Inflammatory macrophage (primary cell): ENCODE results near the gene NUF2.
"Not testable (repeated sequence)": the region's sequence is repeated elsewhere in the genome, so short reads cannot be mapped to it uniquely, and the experiment has no call there.

Source experiments
- DNase-seq, 2 donors: peaks; one replicate each; pipeline ENCODE4 v3.0.0-alpha.2; 2020 to 2022

The NUF2 gene

DNA sequence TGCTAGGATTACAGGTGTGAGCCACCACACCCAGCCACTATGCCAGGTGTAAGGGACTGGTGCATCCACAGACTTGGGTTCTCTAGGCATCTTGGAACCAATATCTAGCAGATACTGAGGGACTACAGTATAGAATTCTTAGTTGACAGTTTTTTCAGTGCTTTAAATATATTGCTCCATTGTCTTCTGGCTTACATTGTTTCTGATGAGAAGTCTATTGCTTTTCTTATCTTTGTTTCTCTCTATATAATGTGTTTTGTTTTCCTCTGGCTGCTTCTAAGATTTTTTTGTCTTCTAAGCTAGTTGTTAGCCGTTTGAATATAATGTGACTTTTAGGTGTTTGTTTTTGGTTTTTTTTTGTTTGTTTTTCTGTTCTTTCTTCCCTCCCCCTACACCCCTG lies 13.5 kb downstream of the NUF2 start:
- no peak for DNase-seq

GRCh38 chr1:163337631-163338030 lies 15.9 kb downstream of the NUF2 start:
- DNase-seq = no peak

GRCh38 chr1:163346326-163346870 lies 24.6 kb downstream of the NUF2 start:
- no peak for DNase-seq

DNA sequence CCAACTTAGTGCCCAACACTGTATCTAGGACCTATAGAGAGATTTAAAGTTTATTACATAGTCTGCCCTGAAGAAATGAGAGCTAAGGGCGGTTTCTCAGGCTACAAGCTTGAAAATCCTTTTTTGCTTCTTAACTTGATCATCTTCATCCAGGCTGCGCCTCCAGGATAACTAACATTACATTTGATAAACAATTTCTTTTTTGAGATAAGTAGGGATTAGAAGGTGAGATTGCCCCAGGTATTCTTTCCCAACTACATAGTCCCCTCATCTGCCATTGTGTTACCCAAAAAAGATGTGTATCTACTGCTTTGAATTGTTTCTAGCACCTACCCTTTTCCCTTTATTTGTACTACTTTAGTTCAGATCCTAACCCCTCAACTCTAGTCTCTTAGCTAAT lies 25.4 kb downstream of the NUF2 start:
- DNase-seq = no peak

DNA sequence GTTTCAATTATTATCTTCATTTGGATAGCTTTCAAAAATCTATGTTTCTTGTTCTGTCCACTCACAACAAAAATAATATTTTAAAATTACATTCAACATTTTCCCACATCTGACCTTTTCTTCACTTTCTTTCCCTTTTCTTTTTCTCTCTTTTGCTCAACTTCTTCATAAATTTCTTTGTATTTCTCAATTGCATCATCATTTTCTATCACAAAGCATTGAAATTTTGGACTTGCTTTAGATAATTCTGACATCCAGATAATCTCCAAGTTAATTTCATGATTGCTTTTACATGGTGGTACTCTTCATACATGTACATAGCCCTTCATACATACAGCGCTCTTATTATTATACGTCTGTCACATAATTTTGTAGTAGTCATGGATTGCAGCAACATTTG lies 30.2 kb downstream of the NUF2 start:
- DNase-seq = no peak

DNA sequence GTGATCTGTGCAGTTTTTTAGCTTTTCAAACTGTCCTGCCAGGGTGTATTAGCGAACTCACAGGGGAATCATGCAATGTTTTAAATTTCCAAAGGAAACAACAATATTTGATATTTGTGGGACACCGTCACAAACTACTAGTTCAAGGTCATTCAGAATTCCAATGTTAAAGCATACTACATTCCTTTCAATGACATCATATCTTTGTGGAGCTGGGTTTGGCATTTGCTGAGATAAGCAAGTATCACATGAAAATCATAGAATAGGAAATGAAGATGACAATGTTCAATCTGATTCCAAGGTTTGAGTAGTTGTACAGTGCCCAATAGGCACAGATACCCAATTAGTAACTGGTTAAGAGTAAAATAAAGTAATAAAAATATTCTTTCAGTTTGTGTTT lies 35.6 kb downstream of the NUF2 start:
- DNase-seq = no peak

GRCh38 chr1:163358172-163358571 lies 36.4 kb downstream of the NUF2 start:
- not testable (repeated sequence) for DNase-seq

DNA sequence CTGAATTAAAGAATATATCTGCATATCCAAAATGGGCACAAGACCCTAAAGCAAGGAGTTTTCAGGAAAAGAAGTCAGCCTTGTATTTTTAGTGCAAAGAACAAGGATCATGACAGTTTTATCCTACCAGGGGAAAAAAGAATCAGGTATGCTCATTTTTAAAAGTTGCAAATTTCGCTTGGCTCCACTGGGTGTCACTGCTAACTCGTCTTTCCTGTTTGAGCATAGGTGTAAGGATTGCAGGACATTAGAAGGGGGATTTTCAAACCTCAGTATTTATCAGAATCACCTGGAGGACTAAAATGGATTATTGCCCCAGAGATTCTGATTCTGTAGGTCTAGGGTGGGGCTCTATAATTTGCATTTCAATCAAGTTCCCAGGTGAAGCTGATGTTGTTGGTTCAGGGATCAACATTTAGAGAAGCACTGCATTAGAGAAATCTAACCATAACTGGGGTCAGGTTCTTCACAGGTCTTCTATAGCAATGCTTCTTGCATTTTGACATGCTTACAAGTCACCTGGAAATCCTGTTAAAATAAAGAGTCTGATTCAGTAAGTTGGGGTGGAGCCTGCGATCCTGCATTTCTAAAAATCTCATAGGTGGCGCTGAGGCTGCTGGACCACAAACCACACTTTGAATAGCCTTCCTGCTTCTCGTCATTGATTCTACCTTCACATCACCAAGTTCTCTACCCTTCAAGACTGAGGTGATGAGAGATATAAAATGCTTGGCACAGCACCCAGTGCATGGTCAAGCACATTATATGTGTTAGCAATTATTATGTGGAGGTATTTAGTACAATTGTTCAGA lies 39.6 kb downstream of the NUF2 start:
- no peak for DNase-seq

GRCh38 chr1:163365186-163365585 lies 43.4 kb downstream of the NUF2 start:
- DNase-seq = no peak

- no peak for DNase-seq
These were observed 44.8 kb downstream of the NUF2 start for GRCh38 chr1:163366555-163366954.

DNA sequence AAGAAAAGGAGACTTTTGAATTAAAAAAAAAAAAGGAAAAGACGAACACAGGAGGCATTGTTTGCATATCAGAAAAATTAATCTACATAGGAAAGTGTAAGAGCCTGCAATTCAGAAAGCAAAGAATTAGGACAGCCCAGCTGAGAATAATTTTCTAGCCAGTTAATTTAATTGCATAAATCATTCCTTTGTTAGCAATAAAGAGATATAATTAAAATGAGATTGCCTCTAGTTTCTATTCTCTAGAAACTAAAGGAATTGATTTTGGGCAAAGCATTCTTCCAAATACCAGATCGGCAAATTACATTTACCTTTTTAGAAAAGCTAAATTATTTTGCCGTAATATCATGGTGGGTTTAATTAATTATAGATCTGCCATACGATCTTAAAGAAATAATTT lies 46.0 kb downstream of the NUF2 start:
- no peak for DNase-seq

GRCh38 chr1:163372576-163372975 lies 50.8 kb downstream of the NUF2 start:
- no peak for DNase-seq

- DNase-seq = no peak
These were observed 56.8 kb downstream of the NUF2 start for GRCh38 chr1:163378554-163378953.

DNA sequence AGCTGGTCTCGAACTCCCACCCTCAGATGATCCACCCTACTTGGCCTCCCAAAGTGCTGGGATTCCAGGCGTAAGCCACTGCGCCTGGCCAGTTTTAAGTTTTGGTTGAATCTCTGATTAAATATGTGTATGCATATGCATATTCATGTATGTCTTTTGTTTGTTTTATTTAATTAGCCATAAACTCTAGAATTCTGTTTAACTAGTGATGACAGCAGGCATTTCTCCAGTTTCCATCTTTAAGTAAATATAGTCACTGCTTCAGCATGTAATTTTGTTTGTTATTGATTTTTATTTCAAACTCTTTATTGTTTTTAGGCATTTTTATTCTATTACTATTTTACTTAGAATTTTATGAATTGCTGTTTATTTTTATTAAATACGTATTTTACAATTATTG lies 58.0 kb downstream of the NUF2 start:
- DNase-seq = no peak

- no peak for DNase-seq
These were observed 59.9 kb downstream of the NUF2 start for GRCh38 chr1:163381487-163382184.

GRCh38 chr1:163382395-163382794 lies 60.6 kb downstream of the NUF2 start:
- DNase-seq = no peak

DNA sequence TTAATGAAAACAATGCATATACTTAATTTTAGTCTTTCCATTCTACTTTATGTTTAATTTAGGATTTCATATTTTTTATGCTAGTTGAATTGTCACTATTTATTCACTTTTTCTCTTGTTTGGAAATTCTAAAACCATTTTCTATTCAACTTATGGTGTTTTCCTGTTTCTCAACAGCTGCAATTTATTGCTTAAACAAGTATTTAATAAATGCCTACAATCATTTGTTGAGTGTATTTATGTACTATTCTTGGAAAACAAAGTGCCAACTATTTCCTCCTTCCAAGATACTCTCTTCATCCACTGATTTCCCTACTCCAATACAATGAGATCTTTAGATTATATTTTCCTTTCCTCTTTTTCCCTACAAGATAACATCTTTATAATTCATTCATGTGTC lies 65.4 kb downstream of the NUF2 start:
- no peak for DNase-seq

DNA sequence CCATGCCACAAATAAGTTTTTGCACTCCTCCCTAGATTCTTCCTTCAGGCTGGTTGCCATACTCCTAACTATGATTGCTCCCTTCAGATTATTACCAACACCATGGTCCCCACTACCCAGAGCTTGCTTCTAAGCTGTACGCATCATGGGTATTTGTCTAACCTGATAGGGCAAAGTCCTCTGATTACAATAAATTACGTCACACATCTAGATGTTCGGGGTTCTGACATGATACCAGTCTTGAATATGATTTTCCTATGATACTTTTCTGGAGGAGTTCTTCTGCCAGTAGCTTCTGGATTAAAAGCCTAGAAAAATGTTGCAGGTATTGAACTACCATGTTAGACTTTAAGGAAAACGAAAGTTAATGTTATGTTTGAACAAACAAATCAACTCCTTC lies 67.2 kb downstream of the NUF2 start:
- DNase-seq = no peak

DNA sequence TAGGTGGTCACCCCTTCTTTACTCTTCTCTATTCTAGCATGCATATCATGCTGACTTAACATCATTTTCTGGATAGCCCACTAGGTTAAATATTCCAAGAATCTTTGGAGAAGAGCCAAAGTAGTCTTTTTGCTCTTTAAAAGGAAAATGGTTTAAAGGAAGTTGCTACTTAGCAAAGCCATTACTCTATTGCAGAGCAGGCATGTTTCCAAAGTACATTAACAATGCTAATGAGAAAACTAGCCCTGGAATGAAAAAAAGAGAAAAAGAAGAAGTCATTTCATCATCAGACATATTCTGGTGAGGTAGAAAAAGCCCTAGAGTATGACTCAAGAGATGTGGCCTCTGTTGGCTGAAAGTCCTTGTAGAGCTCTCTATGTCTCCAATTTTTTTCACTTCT lies 74.0 kb downstream of the NUF2 start:
- no peak for DNase-seq

- DNase-seq = no peak
These were observed 75.9 kb downstream of the NUF2 start for GRCh38 chr1:163397451-163398200.

- DNase-seq = no peak
These were observed 77.2 kb downstream of the NUF2 start for GRCh38 chr1:163399001-163399400.

- no peak for DNase-seq
These were observed 78.3 kb downstream of the NUF2 start for GRCh38 chr1:163399976-163400601.

- no peak for DNase-seq
These were observed 79.5 kb downstream of the NUF2 start for GRCh38 chr1:163401211-163401610.
